Adipose tissue (tissue), 3 donors: ENCODE results near the gene PEX7. TPM values are rescaled to one million over a fixed set of nuclear protein-coding genes. Genes with fewer than 3 reads are reported as not detected.
"Not testable (repeated sequence)": the region's sequence is repeated elsewhere in the genome, so short reads cannot be mapped to it uniquely, and the experiment has no call there.

Source experiments
- H3K27ac ChIP-seq: one replicate; pipeline ENCODE4 v1.5.1; 2013; ENCODE audit warnings: low read depth, low read length
- WGBS, 3 donors: extraction: QIAGEN DNeasy Blood & Tissue Kit; methylation state at CpG; one replicate each; pipeline ENCODE4 v1.1.7; 2013; 5-methylcytosine and 5-hydroxymethylcytosine counted together
- polyA plus RNA-seq, 3 donors: library from polyadenylated mRNA; stranded (reverse); fragments of 200-250 nt; gene quantifications; one replicate each; pipeline ENCODE4 v1.2.3, GENCODE V29; 2013
- donor health status: healthy with polysubstance abuse.
- donor health status: Bipolar disorder and iron deficiency.
- donor health status: healthy.

Gene PEX7
- polyA plus RNA-seq, 3 donors: 4.2 to 7.7 (median 6.3) TPM

- no peak overlapping the region for H3K27ac ChIP-seq
- 1 to 3% (median 2%) methylated on average over 27 to 29 of the region's 29 CpGs for WGBS, 3 donors
Observed at GRCh38 chr6:136922685-136923006, 100.3 kb downstream of the PEX7 start.

GRCh38 chr6:136923116-136923953 is 100.9 kb downstream of the PEX7 start:
- 6 to 34% (median 11%) methylated on average over 48 to 65 of the region's 65 CpGs for WGBS, 3 donors
- no peak overlapping the region for H3K27ac ChIP-seq

DNA sequence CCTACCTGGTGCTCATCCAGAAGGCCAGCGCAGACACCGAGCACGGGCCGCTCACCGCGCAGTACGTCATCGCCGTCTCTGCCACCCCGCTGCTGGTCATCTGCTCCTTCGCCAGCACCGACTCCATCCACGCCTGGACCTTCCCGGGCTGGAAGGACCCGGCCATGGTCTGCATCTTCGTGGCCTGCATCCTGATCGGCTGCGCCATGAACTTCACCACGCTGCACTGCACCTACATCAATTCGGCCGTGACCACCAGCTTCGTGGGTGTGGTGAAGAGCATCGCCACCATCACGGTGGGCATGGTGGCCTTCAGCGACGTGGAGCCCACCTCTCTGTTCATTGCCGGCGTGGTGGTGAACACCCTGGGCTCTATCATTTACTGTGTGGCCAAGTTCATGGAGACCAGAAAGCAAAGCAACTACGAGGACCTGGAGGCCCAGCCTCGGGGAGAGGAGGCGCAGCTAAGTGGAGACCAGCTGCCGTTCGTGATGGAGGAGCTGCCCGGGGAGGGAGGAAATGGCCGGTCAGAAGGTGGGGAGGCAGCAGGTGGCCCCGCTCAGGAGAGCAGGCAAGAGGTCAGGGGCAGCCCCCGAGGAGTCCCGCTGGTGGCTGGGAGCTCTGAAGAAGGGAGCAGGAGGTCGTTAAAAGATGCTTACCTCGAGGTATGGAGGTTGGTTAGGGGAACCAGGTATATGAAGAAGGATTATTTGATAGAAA is 101.7 kb downstream of the PEX7 start:
- WGBS, 3 donors: 63 to 78% (median 72%) methylated on average over 40 of the region's 40 CpGs
- no peak overlapping the region for H3K27ac ChIP-seq

GRCh38 chr6:136926383-136926782 is 104.0 kb downstream of the PEX7 start:
- WGBS, 3 donors: 92 to 97% (median 94%) methylated on average over 2 of the region's 2 CpGs

GRCh38 chr6:136927292-136927691 is 104.9 kb downstream of the PEX7 start:
- H3K27ac ChIP-seq: no peak overlapping the region
- 62 to 87% (median 82%) methylated on average over 3 of the region's 3 CpGs for WGBS, 3 donors

More at GRCh38 chr6:136926383-136926782, 104.0 kb downstream of the PEX7 start:
- no peak overlapping the region for H3K27ac ChIP-seq

- WGBS, 3 donors: 96% methylated on average over 4 of the region's 4 CpGs
- no peak overlapping the region for H3K27ac ChIP-seq
Observed at GRCh38 chr6:136930528-136930927, 108.1 kb downstream of the PEX7 start.

DNA sequence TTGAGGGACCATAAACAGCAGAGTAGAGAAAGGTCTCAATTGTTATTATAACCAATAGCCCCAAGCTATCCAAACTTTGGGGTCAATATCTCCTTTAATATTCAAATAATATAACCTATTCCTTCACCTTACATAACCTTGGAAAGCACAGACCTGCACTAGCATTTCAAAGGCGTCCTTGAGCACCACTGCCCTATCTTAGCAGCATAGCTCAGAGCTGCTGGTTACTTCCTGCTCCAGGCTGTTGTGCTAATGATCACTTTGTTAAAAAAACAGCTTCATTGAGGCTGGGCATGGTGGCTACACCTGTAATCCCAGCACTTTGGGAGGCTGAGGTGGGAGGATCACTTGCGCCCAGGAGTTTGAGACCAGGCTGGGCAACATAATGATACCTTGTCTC is 110.2 kb downstream of the PEX7 start:
- no peak overlapping the region for H3K27ac ChIP-seq
- WGBS, 3 donors: 63 to 91% (median 82%) methylated on average over 2 of the region's 2 CpGs

GRCh38 chr6:136945072-136945471 is 122.7 kb downstream of the PEX7 start:
- H3K27ac ChIP-seq: no peak overlapping the region
- WGBS, 3 donors: 71 to 83% (median 78%) methylated on average over 1 of the region's 1 CpG

- no peak overlapping the region for H3K27ac ChIP-seq
- WGBS, 3 donors: 64 to 82% (median 78%) methylated on average over 4 of the region's 4 CpGs
Observed at GRCh38 chr6:136945711-136946121, 123.3 kb downstream of the PEX7 start.

DNA sequence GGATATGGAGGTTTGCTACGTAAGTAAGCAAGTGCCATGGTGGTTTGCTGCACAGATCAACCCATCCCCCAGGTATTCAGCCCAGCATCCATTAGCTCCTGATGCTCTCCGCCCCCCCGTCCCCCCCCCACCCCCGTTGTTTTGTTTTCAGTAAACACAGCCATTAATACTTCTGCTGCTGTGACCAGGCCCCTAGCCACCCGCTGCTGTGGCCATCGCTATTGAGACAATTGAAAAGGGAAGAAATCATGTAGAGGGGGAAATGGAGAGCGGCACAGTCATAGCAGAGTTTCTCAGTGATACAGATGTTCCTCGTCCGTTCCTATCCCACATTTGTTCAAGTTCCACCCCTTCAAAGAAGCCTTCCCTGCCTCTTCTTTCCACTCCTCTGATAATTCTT is 124.6 kb downstream of the PEX7 start:
- WGBS, 3 donors: 54 to 66% (median 58%) methylated on average over 9 of the region's 9 CpGs

DNA sequence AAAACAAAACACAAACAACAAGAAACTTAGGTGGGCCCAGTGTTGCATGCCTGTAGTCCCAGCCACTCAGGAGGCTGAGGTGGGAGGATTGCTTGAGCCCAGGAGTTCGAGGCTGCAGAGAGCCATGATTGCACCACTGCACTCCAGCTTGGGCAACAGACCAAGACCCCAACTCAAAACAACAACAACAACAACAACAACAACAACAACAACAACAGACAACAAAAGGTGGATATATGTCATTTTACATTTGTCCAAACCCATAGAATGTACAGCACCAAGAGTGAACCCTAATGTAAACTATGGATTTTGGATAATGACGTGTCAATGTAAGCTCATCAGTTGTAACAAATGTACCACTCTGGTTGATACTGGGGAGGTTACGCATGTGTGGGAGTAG is 127.6 kb downstream of the PEX7 start:
- WGBS, 3 donors: 88 to 92% (median 90%) methylated on average over 3 of the region's 3 CpGs
- not testable (repeated sequence) for H3K27ac ChIP-seq

More for the DNA sequence above, 124.6 kb downstream of the PEX7 start:
- no peak overlapping the region for H3K27ac ChIP-seq

GRCh38 chr6:136950436-136951126 is 128.2 kb downstream of the PEX7 start:
- no peak overlapping the region for H3K27ac ChIP-seq
- WGBS, 3 donors: 80 to 89% (median 87%) methylated on average over 4 of the region's 4 CpGs

DNA sequence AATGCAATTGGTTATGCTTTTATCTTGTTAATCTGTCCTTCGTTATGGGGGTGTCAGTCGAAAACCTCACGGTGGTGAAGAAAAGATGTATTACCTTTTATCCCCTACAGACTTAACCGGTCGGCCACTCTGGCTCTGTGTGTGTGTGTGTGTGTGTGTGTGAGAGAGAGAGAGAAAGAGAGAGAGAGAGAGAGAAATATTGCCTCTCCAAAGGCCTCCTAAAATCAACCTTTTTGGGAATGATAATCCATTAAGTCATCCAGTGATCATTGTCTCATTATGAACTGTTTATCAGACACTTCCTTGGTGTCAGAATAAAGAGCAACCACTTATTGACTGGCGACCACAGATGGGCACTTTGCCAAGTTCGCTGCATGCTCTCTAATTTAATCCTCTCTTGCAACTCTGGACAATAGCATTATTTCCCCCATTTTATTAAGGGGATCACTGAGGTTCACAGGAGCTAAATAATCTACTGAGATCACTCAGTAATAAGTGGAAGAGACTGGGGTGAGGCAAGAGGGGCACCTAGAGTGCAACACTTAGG is 130.4 kb downstream of the PEX7 start:
- WGBS, 3 donors: 59 to 71% (median 61%) methylated on average over 7 of the region's 7 CpGs
- no peak overlapping the region for H3K27ac ChIP-seq

DNA sequence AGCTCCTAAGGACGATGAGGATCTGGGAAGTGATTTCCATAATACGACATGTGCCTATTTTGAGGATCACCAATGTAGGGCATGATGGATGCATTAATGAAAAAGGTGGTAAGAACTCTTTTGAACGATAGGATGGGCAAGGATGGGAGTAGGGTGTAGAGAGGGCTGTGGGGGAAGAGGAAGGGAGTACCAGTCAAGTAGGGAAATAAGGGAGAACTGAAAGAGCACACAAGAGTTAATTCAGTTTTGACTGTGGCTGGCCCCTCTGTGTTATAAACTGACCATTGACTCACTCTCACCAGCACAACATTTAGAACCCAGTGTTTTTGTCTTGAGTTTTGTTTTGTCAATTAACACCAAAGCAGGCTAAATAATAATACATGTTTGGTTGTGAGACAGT is 132.7 kb downstream of the PEX7 start:
- H3K27ac ChIP-seq: no peak overlapping the region
- 88 to 92% (median 92%) methylated on average over 3 of the region's 3 CpGs for WGBS, 3 donors

DNA sequence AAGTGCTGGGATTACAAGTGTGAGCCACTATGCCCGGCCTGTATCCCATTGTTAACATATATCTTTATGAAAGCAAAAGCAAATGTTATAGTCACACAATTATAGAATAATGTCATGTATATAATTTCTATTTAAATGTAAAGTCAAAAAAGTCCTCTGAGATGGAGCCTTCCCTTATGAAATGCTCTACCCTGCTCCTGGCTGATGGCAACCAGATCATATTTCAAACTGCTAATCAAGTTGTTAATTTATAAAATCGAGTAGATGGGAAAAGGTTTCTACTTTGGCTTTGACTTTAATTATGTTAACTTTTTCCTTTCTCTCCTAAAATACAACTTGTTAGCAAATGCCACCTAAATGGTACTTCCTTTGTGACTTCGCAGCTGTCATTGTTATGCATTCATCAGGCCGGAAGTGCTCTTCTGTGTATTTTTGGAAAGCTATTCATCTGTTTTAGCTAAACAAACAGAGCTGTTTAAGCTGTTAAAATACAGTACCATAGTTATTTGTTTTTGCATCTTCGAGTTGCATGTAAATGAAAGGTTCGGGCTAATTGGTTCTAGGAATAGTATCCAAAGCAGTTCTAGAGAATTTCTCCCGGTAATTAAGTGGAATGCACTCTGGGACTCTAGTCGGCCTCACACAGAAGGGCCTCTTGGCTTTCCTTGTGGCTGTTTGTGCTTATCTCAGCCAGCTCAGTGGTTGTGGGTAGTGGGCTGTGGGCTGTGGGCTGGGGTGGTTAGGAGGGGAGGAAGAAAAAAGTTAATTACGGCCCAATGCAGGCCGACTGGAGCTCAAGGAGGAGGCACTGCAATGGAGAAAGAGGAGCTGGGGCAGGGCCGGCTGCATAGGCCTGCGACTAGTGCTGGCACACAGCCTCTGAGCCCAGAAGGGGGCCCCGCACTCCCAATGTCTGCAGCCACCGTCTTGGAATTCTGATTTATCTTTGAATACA is 134.5 kb downstream of the PEX7 start:
- 43 to 66% (median 50%) methylated on average over 14 of the region's 14 CpGs for WGBS, 3 donors
- no peak overlapping the region for H3K27ac ChIP-seq

- WGBS, 3 donors: 91 to 97% (median 95%) methylated on average over 5 of the region's 5 CpGs
- no peak overlapping the region for H3K27ac ChIP-seq
Observed at GRCh38 chr6:136958168-136958567, 135.8 kb downstream of the PEX7 start.

DNA sequence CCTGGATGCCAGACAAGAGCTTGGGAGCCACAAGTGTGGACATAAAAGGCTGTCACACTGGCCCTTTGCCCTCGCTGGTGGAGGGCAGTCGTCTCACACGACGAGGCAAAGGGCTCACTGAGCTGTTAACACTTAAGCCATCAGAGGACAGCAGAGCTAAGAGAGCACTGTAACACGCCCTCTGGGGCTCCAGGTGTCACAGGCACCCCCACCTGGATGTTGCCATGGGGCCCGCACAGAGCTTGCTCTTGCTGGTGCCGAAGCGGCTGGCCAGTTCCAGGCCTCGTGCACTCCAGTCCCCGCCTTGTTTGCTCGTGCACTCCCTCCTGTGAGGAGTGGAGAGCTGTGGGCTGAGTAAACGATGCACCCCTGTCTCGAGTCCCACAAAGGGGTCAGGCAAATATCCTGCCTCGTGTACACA is 137.1 kb downstream of the PEX7 start:
- WGBS, 3 donors: 57 to 69% (median 69%) methylated on average over 14 of the region's 14 CpGs
- no peak overlapping the region for H3K27ac ChIP-seq

- WGBS, 3 donors: 83 to 88% (median 88%) methylated on average over 6 of the region's 6 CpGs
- H3K27ac ChIP-seq: not testable (repeated sequence)
Observed at GRCh38 chr6:136959935-136960334, 137.5 kb downstream of the PEX7 start.
